M059J (cell line): ENCODE measurements around the gene GPR162. TPM values are rescaled to one million over a fixed set of nuclear protein-coding genes. Genes with fewer than 3 reads are reported as not detected.
"Not testable (repeated sequence)": the region's sequence is repeated elsewhere in the genome, so short reads cannot be mapped to it uniquely, and the experiment has no call there.

Source experiments
- DNase-seq: peaks from one replicate; pipeline ENCODE4 v3.0.0-alpha.2; 2012; ENCODE audit warnings: low read depth
- total RNA-seq: library from RNA; depleted of rRNA; stranded (reverse); fragments of >200 nt; shearing (Covaris generic); gene quantifications from 2 replicates; pipeline ENCODE4 v1.2.3, GENCODE V29; 2014

The GPR162 gene
- total RNA-seq, 1 experiment from 2014 or later, result 2.1 TPM

DNA sequence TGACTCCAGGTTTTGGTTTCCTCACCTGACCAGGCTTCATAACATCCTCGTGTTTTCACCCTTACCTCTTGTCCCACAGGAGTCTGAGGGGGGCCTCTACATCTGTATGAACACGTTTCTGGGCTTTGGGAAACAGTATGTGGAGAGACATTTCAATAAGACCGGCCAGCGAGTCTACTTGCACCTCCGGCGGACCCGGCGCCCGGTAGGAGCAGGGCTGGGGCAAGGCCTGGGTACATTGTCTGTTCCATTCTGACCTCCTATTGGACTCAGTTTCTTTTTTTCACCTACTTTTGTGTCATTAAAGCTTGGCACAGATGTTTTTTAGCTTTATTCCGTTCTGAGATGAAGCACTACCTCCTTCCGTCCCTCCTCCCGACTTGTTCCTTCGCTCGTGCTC, 33.7 kb downstream of the GPR162 start:
- DNase-seq, result no peak

GRCh38 chr12:6858799-6859198, 37.2 kb downstream of the GPR162 start:
- no peak for DNase-seq

DNA sequence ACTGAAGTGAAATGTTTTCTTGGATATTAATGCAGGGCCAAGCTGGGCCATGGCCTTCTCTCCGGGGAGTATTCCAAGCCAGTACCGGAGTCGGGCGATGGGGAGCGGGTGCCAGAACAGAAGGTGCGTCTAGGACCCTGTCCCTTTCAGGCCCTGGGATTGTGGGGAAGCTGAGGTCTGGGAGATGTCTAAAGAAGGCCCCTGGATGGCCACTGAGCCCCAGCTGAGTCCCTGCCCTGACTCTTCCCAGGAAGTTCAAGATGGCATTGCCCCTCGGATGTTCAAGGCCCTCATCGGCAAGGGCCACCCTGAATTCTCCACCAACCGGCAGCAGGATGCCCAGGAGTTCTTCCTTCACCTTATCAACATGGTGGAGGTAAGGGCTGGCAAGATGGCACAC, 38.5 kb downstream of the GPR162 start:
- DNase-seq, result no peak

GRCh38 chr12:6860942-6861341, 39.3 kb downstream of the GPR162 start:
- no peak for DNase-seq

GRCh38 chr12:6861391-6861790, 39.8 kb downstream of the GPR162 start:
- DNase-seq, result no peak

DNA sequence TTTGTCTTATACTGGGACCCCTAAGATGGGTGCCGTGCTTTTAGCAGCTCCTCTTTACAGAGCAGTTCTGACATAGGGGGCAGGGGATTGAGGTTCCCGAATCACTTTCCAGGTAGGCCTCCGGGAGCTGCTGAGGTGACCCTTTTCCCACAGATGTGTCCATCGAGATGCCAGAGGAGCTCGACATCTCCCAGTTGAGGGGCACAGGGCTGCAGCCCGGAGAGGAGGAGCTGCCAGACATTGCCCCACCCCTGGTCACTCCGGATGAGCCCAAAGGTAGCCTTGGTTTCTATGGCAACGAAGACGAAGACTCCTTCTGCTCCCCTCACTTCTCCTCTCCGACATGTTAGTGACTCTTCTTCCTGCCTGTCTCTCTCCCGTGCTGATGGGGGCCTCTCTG, 41.4 kb downstream of the GPR162 start:
- DNase-seq, result no peak

DNA sequence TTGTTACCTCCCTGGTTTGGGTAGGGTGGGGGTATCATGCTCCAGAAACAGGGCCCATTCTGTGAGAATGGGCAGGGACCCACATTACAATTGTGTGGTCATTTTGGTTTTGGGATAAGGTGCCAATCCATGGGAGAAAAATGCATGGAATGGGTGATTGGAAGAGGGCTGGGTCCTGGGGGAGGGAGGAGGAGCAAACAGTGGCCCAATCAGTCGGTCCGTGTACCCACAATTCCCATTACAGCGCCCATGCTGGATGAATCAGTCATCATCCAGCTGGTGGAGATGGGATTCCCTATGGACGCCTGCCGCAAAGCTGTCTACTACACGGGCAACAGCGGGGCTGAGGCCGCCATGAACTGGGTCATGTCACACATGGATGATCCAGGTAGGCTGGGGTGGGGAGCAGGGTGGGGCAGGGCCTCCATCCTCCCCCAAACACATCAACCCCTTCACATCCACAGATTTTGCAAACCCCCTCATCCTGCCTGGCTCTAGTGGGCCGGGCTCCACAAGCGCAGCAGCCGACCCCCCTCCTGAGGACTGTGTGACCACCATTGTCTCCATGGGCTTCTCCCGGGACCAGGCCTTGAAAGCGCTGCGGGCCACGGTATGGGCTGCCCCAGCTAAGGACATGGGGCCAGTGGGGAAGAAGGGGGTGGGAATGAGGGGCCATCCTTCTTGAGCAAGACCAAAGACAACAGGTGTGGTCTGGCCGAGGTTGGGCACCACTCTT, 42.1 kb downstream of the GPR162 start:
- DNase-seq, result no peak

DNA sequence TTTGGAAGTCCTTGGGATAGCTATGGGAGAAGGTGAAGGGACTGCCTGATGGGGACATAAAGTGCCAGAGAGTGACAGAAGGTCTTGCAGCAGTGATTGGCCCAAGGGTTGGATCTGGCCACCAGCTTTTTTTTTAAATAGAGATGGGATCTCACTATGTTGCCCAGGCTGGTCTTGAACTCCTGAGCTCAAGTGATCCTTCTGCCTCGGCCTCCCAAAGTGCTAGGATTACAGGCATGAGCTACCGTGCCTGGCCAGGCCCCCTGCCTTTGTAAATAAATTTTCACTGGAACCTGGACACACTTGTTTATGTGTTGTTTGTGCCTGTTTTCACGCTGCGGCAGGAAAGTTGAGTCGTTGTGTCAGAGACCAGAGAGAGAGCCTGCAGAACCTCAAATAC, 43.7 kb downstream of the GPR162 start:
- not testable (repeated sequence) for DNase-seq

DNA sequence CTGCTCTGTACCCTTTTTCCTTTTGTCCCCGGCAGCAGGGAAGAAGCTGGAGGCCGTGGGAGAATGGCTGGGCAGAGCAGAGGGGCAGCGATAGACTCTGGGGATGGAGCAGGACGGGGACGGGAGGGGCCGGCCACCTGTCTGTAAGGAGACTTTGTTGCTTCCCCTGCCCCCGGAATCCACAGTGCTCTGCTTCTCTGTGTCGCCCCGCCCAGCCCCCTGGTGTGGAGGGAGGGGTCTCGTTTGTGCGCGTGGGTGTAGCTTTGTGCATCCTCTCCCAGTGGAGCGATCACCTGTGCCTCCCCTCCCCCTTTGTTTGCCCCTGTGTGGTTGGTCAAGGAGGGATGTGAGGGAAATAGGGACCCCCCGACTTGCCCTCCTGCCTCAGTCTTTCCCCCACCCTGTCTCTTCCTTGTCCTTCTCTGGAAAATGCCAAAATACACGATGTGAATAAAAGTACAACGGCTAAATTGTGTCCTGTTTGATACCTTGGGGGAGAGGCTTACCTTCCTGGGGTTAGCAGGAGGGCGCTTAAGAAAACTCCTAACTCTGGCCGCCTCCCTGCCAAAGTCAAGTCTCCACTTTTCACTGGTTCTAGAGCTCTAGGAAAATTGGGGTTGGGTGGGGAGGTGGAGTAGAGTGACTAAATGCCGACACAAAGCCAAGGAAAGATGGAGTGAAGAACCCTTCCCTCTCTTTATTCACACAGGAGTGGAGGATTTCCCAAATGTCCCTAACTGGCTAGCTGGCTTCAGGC, 44.7 kb downstream of the GPR162 start:
- no peak for DNase-seq

DNA sequence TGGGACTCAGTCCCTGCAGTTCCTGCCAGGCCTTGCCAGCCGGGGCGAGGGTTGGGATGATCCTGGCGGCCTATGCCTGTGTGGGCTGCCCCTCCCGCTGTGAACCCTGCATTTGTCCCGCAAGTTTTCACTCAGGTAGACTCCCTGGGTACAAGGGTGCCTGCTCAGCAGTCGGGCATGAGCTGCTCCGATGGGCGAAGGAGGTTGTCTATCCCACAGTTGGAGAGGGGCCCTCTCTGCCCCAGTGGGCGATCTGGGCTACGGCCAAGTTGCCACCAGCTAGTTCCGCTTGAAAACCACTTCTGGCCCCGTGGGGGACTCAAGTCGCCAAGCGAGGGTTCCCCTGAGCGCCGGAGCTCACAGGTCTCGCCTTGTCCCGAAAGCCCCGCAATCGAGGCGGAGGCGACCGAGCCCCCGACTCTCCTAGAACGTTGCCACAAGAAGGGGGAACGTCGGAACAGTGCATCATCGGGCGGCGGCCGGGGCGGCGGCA, 45.3 kb downstream of the GPR162 start:
- peak; percentile 47 for DNase-seq

- peak; percentile 62 for DNase-seq
Observed at GRCh38 chr12:6867413-6868210, 46.0 kb downstream of the GPR162 start, which contains the start of gene TPI1. Gene TPI1 (plus strand): TSS chr12:6867531. CDS start chr12:6867567, 36 bp downstream.

DNA sequence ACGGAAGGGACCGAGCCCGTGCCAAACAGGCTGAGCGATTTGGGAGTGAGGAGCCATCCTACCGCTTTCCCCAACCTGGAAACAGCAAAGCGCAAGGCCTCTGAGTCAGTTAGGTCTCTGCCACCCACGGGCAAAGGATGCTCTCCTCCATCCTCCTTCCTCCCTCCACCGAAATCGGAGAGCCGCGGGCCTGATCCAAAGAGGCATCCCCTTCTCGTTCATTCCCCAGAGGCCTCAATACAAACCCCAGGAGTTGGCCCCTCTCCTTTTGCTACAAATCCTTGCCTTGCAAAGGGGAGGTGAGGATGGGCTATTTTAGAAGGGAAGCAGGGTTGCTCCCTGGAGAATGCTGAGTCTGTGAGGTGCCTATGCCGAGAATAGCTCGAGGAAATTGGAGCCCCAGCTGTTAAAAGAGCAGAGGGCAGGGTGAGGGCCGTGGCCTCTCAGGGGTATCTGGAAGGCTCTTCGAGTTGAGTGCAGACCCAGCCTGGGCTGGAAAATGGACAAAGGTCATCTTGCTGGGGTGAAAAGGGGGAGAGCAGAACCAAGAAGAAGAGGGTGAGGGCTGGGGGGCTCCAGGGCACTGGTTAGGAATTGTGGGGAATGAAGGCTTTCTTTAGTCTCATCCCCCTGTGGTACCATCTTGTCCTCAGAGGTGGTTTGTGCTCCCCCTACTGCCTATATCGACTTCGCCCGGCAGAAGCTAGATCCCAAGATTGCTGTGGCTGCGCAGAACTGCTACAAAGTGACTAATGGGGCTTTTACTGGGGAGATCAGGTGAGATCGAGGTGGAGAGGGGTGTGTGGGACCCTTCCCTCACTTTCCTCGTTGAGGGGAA, 46.8 kb downstream of the GPR162 start:
- no peak for DNase-seq

DNA sequence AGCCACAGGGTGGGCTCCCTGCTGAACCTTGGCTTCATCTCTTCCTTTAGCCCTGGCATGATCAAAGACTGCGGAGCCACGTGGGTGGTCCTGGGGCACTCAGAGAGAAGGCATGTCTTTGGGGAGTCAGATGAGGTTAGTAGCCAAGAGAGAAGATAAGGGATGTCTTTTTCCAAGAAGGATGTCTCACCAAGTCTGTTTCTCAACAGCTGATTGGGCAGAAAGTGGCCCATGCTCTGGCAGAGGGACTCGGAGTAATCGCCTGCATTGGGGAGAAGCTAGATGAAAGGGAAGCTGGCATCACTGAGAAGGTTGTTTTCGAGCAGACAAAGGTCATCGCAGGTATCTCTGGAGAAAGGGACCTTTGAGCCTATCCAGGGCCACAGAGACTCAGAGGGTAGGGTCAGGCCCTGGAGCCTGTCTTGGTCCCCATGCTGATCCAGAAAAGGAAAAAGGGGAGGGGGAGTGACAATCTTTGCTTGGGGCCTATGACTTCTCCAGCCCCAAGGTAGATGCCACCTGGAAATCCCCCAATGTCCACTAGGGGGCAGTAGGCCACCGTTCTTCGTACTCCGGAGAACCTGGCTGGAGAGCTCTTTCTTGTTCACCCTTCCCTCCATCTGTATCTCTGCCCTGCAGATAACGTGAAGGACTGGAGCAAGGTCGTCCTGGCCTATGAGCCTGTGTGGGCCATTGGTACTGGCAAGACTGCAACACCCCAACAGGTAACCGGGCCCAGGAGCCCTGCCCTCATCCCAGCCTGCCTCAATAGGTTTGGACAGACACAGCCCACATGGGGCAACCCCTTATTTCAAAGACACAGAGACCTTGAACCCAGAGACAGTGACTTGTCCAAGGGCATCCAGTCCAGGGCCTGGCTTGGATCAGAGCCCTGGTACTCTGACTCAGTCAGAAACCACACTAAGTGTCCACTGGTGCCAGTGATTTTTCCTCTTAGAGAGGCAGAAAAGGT, 47.7 kb downstream of the GPR162 start:
- DNase-seq, result peak; percentile 70

DNA sequence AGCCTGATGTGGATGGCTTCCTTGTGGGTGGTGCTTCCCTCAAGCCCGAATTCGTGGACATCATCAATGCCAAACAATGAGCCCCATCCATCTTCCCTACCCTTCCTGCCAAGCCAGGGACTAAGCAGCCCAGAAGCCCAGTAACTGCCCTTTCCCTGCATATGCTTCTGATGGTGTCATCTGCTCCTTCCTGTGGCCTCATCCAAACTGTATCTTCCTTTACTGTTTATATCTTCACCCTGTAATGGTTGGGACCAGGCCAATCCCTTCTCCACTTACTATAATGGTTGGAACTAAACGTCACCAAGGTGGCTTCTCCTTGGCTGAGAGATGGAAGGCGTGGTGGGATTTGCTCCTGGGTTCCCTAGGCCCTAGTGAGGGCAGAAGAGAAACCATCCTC, 48.7 kb downstream of the GPR162 start:
- DNase-seq, result peak; percentile 21

- peak; percentile 78 for DNase-seq
Observed at GRCh38 chr12:6871052-6871957, 49.7 kb downstream of the GPR162 start.

- DNase-seq, result peak; percentile 73
Observed at GRCh38 chr12:6872073-6873048, 50.7 kb downstream of the GPR162 start.

DNA sequence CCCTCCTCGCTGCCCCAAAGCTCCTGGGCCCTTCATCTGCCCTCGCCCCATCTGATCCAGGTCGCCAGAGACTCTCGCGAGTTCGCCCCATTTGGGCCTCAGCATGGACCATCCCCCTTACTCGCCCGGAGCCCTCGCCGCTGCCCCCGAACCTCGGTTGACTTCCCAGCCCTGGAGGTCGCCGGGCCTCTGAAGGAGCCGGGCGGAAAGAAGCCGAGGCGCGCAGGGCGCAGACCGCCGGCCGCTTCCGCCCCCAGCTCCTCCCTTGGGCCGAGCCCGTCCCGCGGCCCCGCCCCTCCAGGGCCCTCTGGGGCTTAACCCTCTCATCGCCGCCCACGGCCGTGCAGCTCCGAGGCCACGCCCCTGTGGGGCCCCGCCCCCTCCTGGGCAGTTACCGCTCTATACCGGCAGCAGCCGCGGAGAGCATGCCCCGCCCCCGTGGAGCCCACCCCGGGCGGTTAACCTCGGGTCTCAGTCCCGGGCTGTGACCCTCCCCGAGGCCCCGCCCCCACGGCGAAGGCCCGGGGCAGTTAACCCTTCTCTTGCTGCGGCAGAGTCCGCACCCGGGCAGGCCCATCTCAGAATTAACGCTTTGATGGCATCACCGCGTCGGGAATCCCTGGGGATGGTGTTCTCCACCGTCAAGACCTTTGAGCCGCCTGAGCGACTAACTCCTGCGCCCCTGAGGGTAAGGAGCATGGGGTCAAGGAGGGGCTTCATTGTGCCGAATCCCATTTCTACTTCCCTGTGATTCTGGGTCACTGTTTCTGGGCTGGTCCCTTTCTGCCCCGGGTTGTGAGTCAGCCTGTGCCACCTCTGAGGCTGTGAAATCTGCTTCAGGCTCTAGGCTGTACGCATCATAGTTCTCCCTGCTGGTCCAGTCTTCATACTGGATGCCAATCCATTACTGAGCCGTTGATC, 51.7 kb downstream of the GPR162 start, which contains the start of gene SPSB2:
Gene SPSB2 (minus strand): TSS at position 210 of the 921 bp plus-strand sequence. CDS start 402 bp downstream, outside the sequence.
- peak; percentile 93 for DNase-seq
